Right lung (tissue), 5 donors: Measurements from ENCODE around the gene SIK1. TPM values are rescaled to one million over a fixed set of nuclear protein-coding genes. Genes with fewer than 3 reads are reported as not detected.

ENCODE experiments used
- DNase-seq, 2 donors: peaks; one replicate each; pipeline ENCODE4 v3.0.0-alpha.2; 2013
- polyA plus RNA-seq, 5 donors: library from polyadenylated mRNA; unstranded; fragments of 120-200 nt; gene quantifications; one replicate each; pipeline versions ENCODE4 v1.2.1 to v1.2.3, GENCODE V29; 2013; ENCODE audit warnings: inconsistent platforms in 1 of 5, low replicate concordance in 1 of 5; ENCODE audit not compliant: insufficient read length in 5 of 5, insufficient read depth in 1 of 5

Gene SIK1
- polyA plus RNA-seq, 5 donors: 6.2 to 30.4 (median 10.7) TPM

GRCh38 chr21:43368685-43369084, 58.2 kb downstream of the SIK1 start:
- DNase-seq: no peak

- no peak for DNase-seq
Observed at GRCh38 chr21:43367859-43368258, 59.1 kb downstream of the SIK1 start.

GRCh38 chr21:43367296-43367695, 59.6 kb downstream of the SIK1 start:
- DNase-seq: no peak

- no peak for DNase-seq
Observed at GRCh38 chr21:43366656-43367055, 60.3 kb downstream of the SIK1 start.

- DNase-seq: no peak
Observed at GRCh38 chr21:43365611-43366426, 61.1 kb downstream of the SIK1 start.

GRCh38 chr21:43364851-43365424, 62.0 kb downstream of the SIK1 start:
- DNase-seq: no peak

Other genes with a start within 250 kb of the SIK1 start
- gene HSF2BP, start 232.4 kb upstream of the SIK1 start, polyA plus RNA-seq: 1 to 10 TPM; 1.1 to 1.5 (median 1.2) TPM
- 10 to 100 TPM; 25.2 to 30.1 (median 27.1) TPM for gene RRP1B, start 232.4 kb upstream of the SIK1 start, polyA plus RNA-seq